ENCODE measurements around the gene MACROD2.

MACROD2 gene

GRCh38 chr20:14046534-14046933 is 51.2 kb downstream of the MACROD2 start (continued):
- TF ChIP-seq, protein P1, sequence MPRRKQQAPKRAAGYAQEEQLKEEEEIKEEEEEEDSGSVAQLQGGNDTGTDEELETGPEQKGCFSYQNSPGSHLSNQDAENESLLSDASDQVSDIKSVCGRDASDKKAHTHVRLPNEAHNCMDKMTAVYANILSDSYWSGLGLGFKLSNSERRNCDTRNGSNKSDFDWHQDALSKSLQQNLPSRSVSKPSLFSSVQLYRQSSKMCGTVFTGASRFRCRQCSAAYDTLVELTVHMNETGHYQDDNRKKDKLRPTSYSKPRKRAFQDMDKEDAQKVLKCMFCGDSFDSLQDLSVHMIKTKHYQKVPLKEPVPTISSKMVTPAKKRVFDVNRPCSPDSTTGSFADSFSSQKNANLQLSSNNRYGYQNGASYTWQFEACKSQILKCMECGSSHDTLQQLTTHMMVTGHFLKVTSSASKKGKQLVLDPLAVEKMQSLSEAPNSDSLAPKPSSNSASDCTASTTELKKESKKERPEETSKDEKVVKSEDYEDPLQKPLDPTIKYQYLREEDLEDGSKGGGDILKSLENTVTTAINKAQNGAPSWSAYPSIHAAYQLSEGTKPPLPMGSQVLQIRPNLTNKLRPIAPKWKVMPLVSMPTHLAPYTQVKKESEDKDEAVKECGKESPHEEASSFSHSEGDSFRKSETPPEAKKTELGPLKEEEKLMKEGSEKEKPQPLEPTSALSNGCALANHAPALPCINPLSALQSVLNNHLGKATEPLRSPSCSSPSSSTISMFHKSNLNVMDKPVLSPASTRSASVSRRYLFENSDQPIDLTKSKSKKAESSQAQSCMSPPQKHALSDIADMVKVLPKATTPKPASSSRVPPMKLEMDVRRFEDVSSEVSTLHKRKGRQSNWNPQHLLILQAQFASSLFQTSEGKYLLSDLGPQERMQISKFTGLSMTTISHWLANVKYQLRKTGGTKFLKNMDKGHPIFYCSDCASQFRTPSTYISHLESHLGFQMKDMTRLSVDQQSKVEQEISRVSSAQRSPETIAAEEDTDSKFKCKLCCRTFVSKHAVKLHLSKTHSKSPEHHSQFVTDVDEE (CRISPR knock-in tag; IDR thresholded peaks at IDR 0.05), result no peak
- TF ChIP-seq ISL1 (CRISPR knock-in tag; IDR thresholded peaks at IDR 0.05) (no peak), PATZ1 (CRISPR knock-in tag; IDR thresholded peaks at IDR 0.05; ENCODE audit: borderline replicate concordance) (no peak)

- no peak for TF ChIP-seq ZC3H10 (CRISPR knock-in tag; IDR thresholded peaks at IDR 0.05)
- TF ChIP-seq PATZ1 (CRISPR knock-in tag; IDR thresholded peaks at IDR 0.05; ENCODE audit: borderline replicate concordance), result no peak
- TF ChIP-seq ZNF70 (CRISPR knock-in tag; IDR thresholded peaks at IDR 0.05), result no peak
- TF ChIP-seq ZFP30 (CRISPR knock-in tag; IDR thresholded peaks at IDR 0.05), result no peak
- ATAC-seq, result no peak
These were observed 53.8 kb downstream of the MACROD2 start for GRCh38 chr20:14049111-14049510.

- TF ChIP-seq, protein P1 (CRISPR knock-in tag; IDR thresholded peaks at IDR 0.05), result no peak
- TF ChIP-seq RARB (CRISPR knock-in tag; IDR thresholded peaks at IDR 0.05), result no peak
- no peak for TF ChIP-seq CSRNP3 (CRISPR knock-in tag; IDR thresholded peaks at IDR 0.05)
- no peak for TF ChIP-seq ZFP30 (CRISPR knock-in tag; IDR thresholded peaks at IDR 0.05)
- TF ChIP-seq BACH2 (CRISPR knock-in tag; IDR thresholded peaks at IDR 0.05; ENCODE audit: borderline replicate concordance), result no peak
- no peak for TF ChIP-seq GLIS3 (CRISPR knock-in tag; IDR thresholded peaks at IDR 0.05)
- no peak for TF ChIP-seq ZNF70 (CRISPR knock-in tag; IDR thresholded peaks at IDR 0.05)
- TF ChIP-seq POU6F1 (CRISPR knock-in tag; IDR thresholded peaks at IDR 0.05; ENCODE audit: borderline replicate concordance, low read depth), result no peak
- TF ChIP-seq ESRRG (CRISPR knock-in tag; IDR thresholded peaks at IDR 0.05), result no peak
- no peak for TF ChIP-seq PPARA (CRISPR knock-in tag; IDR thresholded peaks at IDR 0.05; ENCODE audit: borderline replicate concordance)
- TF ChIP-seq TOX (CRISPR knock-in tag; IDR thresholded peaks at IDR 0.05; ENCODE audit: borderline replicate concordance), result no peak
- TF ChIP-seq ZNF565 (CRISPR knock-in tag; conservative IDR thresholded peaks at IDR 0.05; ENCODE audit: low read depth), result no peak
- no peak for TF ChIP-seq CREB5 (CRISPR knock-in tag; IDR thresholded peaks at IDR 0.05; ENCODE audit: low read depth)
- no peak for ATAC-seq
These were observed 56.1 kb downstream of the MACROD2 start for GRCh38 chr20:14051454-14051853.
